ENCODE measurements around the gene LITAF. TPM values are rescaled to one million over a fixed set of nuclear protein-coding genes. Genes with fewer than 3 reads are reported as not detected.

LITAF gene
- total RNA-seq, 3 donors from 2014 or later (not counting 1 experiment from before 2014, with no cell fraction given) = 584 to 772 (median 726) TPM

- no peak overlapping the region for H3K4me3 ChIP-seq (ENCODE audit: low read length)
- no peak overlapping the region for H3K27ac Mint-ChIP-seq
- WGBS (ENCODE audit: insufficient coverage) = 91% methylated on average over 8 of the region's 8 CpGs
Measured at GRCh38 chr16:11530171-11530940, 56.4 kb downstream of the LITAF start.

GRCh38 chr16:11529285-11529684, 57.4 kb downstream of the LITAF start:
- Histone ChIP-seq H3K36me3 (ENCODE audit: control insufficient read depth, insufficient read depth, low read length) (no peaks in the 10 kb centered on the region), H3K27me3 (ENCODE audit: control insufficient read depth, insufficient read depth, low read length) (no peaks in the 10 kb centered on the region), H3K4me1 (ENCODE audit: control insufficient read depth, insufficient read depth, low read length) (peaks cover 5% of the 10 kb centered on the region), H3K4me3 (ENCODE audit: low read length) (no peak overlapping the region), H3K27ac (ENCODE audit: low read length) (no peak overlapping the region), H3K9me3 (ENCODE audit: control insufficient read depth, insufficient read depth, low read length) (no peaks in the 10 kb centered on the region)
- H3K4me3 Mint-ChIP-seq = no peak overlapping the region
- H3K4me1 Mint-ChIP-seq = peaks cover 8 to 15% of the 10 kb centered on the region in 2 donors
- intact Hi-C loops (cut with micrococcal nuclease) = no loop called here
- H3K36me3 Mint-ChIP-seq = no peaks in the 10 kb centered on the region
- no peak for DNase-seq
- H3K9me3 Mint-ChIP-seq = no peaks in the 10 kb centered on the region
- no peak for TF ChIP-seq CTCF (IDR thresholded peaks at IDR 0.05)
- 77% methylated on average over 4 of the region's 4 CpGs for WGBS (ENCODE audit: insufficient coverage)
- no peak for ATAC-seq
- peaks cover 8 to 18% of the 10 kb centered on the region in 2 donors for H3K27me3 Mint-ChIP-seq (ENCODE audit: low read depth in 2 of 2)
- H3K27ac Mint-ChIP-seq = no peak overlapping the region

More at GRCh38 chr16:11530171-11530940, 56.4 kb downstream of the LITAF start:
- Histone ChIP-seq H3K27me3 (ENCODE audit: control insufficient read depth, insufficient read depth, low read length) (no peaks in the 10 kb centered on the region), H3K4me1 (ENCODE audit: control insufficient read depth, insufficient read depth, low read length) (peaks cover 14% of the 10 kb centered on the region), H3K9me3 (ENCODE audit: control insufficient read depth, insufficient read depth, low read length) (no peaks in the 10 kb centered on the region), H3K36me3 (ENCODE audit: control insufficient read depth, insufficient read depth, low read length) (no peaks in the 10 kb centered on the region), H3K27ac (ENCODE audit: low read length) (no peak overlapping the region)
- no peak for DNase-seq
- H3K27me3 Mint-ChIP-seq (ENCODE audit: low read depth in 2 of 2) = peaks cover 8 to 15% of the 10 kb centered on the region in 2 donors
- no peak for TF ChIP-seq CTCF (IDR thresholded peaks at IDR 0.05)
- H3K4me3 Mint-ChIP-seq = no peak overlapping the region
- no peak for ATAC-seq
- intact Hi-C loops (cut with micrococcal nuclease) = no loop called here
- no peaks in the 10 kb centered on the region for H3K9me3 Mint-ChIP-seq
- H3K36me3 Mint-ChIP-seq = no peaks in the 10 kb centered on the region
- peaks cover 15 to 21% of the 10 kb centered on the region in 2 donors for H3K4me1 Mint-ChIP-seq

GRCh38 chr16:11528053-11528452, 58.7 kb downstream of the LITAF start:
- Mint-ChIP-seq H3K27me3 (ENCODE audit: low read depth in 2 of 2) (peaks cover 8 to 18% of the 10 kb centered on the region in 2 donors), H3K4me1 (peaks cover 8 to 15% of the 10 kb centered on the region in 2 donors), H3K36me3 (no peaks in the 10 kb centered on the region), H3K27ac (no peak overlapping the region), H3K9me3 (no peaks in the 10 kb centered on the region), H3K4me3 (no peak overlapping the region)
- Histone ChIP-seq H3K4me3 (ENCODE audit: low read length) (no peak overlapping the region), H3K9me3 (ENCODE audit: control insufficient read depth, insufficient read depth, low read length) (no peaks in the 10 kb centered on the region), H3K27ac (ENCODE audit: low read length) (no peak overlapping the region), H3K4me1 (ENCODE audit: control insufficient read depth, insufficient read depth, low read length) (peaks cover 4% of the 10 kb centered on the region), H3K27me3 (ENCODE audit: control insufficient read depth, insufficient read depth, low read length) (no peaks in the 10 kb centered on the region), H3K36me3 (ENCODE audit: control insufficient read depth, insufficient read depth, low read length) (no peaks in the 10 kb centered on the region)
- intact Hi-C loops (cut with micrococcal nuclease) = no loop called here
- DNase-seq (no peak), ATAC-seq (no peak)
- WGBS (ENCODE audit: insufficient coverage) = 92% methylated on average over 11 of the region's 11 CpGs
- no peak for TF ChIP-seq CTCF (IDR thresholded peaks at IDR 0.05)

Data from natural killer cell (primary cell).